ENCODE data around the gene OGDH. TPM values are rescaled to one million over a fixed set of nuclear protein-coding genes. Genes with fewer than 3 reads are reported as not detected.

The OGDH gene
- total and polyA plus RNA-seq, 2 of the 4 experiments (the other 2 are of a cell fraction) = 47.4 to 56.5 TPM

- Histone ChIP-seq H3K4me2 (ENCODE audit: low read depth, low read length) (no peak overlapping the region), H4K5ac (ENCODE audit: low read depth, low read length) (no peak overlapping the region), H3K23ac (ENCODE audit: low read depth, low read length) (0 out of 2 replicates have a peak overlapping the region, but pooled peaks have one; percentile 34), H3K56ac (ENCODE audit: extremely low read depth, insufficient read depth, low read length) (no peak overlapping the region; the same call in 1 of the 2 replicates), H3K9me1 (ENCODE audit: insufficient read depth, low read length) (peaks cover 11% of the 10 kb centered on the region), H3K4ac (ENCODE audit: low read depth, low read length) (no peak overlapping the region), H2AK9ac (replicated peaks; ENCODE audit: low read depth, low read length, poor library complexity) (no peak overlapping the region), H3K4me3 (ENCODE audit: insufficient read depth, low read depth, low read length) (no peak overlapping the region), H2AK5ac (ENCODE audit: low read depth, low read length) (peak overlapping the region; percentile 72), H2BK120ac (ENCODE audit: low read depth, low read length) (no peak overlapping the region), H2BK5ac (ENCODE audit: low read depth, low read length, poor library complexity, severe bottlenecking) (no peak overlapping the region), H3K9ac (ENCODE audit: low read depth, low read length) (no peak overlapping the region), H3K36me3 (ENCODE audit: control insufficient read depth, insufficient read depth, low read length) (peaks cover 24% of the 10 kb centered on the region), H4K91ac (ENCODE audit: insufficient read depth, low read depth, low read length) (no peak overlapping the region), H3K4me1 (ENCODE audit: control insufficient read depth, insufficient read depth, low read length) (peaks cover 3% of the 10 kb centered on the region), H2AFZ (replicated peaks; ENCODE audit: low read length, poor library complexity) (no peak overlapping the region), H2BK20ac (ENCODE audit: low read depth, low read length) (no peak overlapping the region), H3K18ac (ENCODE audit: low read depth, low read length) (no peak overlapping the region), H3K14ac (replicated peaks; ENCODE audit: low read depth, low read length) (peak overlapping the region; percentile 20; the same call in 1 of the 2 replicates), H4K8ac (ENCODE audit: low read depth in 2 of 2, low read length in 2 of 2) (no peak overlapping the region), H3K27ac (ENCODE audit: insufficient read depth, low read length) (no peak overlapping the region), H3K79me1 (ENCODE audit: low read depth in 1 of 2, low read length in 2 of 2) (no peaks in the 10 kb centered on the region), H3K27me3 (ENCODE audit: control insufficient read depth, insufficient read depth, low read length) (no peaks in the 10 kb centered on the region), H4K20me1 (ENCODE audit: insufficient read depth, low read length) (no peaks in the 10 kb centered on the region), H3K9me3 (ENCODE audit: control insufficient read depth, insufficient read depth, low read length) (no peaks in the 10 kb centered on the region), H2BK15ac (ENCODE audit: low read depth, low read length) (no peak overlapping the region)
- CTCF ChIA-PET = no interaction called here
- no peak for TF ChIP-seq ELK1 (IDR thresholded peaks at IDR 0.05; ENCODE audit: borderline replicate concordance, low read depth, low read length)
- TF ChIP-seq CTCF (conservative IDR thresholded peaks at IDR 0.05; ENCODE audit: low read depth, low read length) = no peak
- no peak for TF ChIP-seq RAD21 (IDR thresholded peaks at IDR 0.05; ENCODE audit: low read length)
- no peak for TF ChIP-seq MXI1 (IDR thresholded peaks at IDR 0.05; ENCODE audit: borderline replicate concordance, low read depth, low read length)
- no peak for TF ChIP-seq SMC3 (IDR thresholded peaks at IDR 0.05; ENCODE audit: low read depth, low read length)
- TF ChIP-seq CEBPB (IDR thresholded peaks at IDR 0.05; ENCODE audit: low read depth, low read length) = no peak
- no peak for TF ChIP-seq POLR2A (IDR thresholded peaks at IDR 0.05; ENCODE audit: low read depth, low read length)
- no peak for TF ChIP-seq MAZ (IDR thresholded peaks at IDR 0.05; ENCODE audit: borderline replicate concordance, low read depth, low read length)
- TF ChIP-seq RCOR1 (IDR thresholded peaks at IDR 0.05; ENCODE audit: insufficient replicate concordance, low read length) = no peak
- no peak for TF ChIP-seq RFX5 (IDR thresholded peaks at IDR 0.05; ENCODE audit: low read depth, low read length)
- TF ChIP-seq USF2 (IDR thresholded peaks at IDR 0.05; ENCODE audit: low read depth, low read length) = no peak
- TF ChIP-seq FOS (IDR thresholded peaks at IDR 0.05; ENCODE audit: low read depth, low read length) = no peak
- no peak for TF ChIP-seq MAFK (IDR thresholded peaks at IDR 0.05; ENCODE audit: low read depth, low read length)
- TF ChIP-seq NFE2L2 (IDR thresholded peaks at IDR 0.05; ENCODE audit: low read depth, low read length) = no peak
- POLR2A ChIA-PET (ENCODE audit: unreplicated experiment) = no interaction called here
- 96% methylated on average over 3 of the region's 5 CpGs; no CpG with 5 or more reads in 1 of the 2 experiments for WGBS, 2 experiments (ENCODE audit: extremely low coverage in 2 of 2, insufficient read length in 1 of 2)
- dilution Hi-C loops (cut with HindIII; ENCODE audit: low sequenced_read_pairs, unreplicated experiment) = no loop called here
- in situ Hi-C loops (cut with MboI; ENCODE audit: low sequenced_read_pairs) = no loop called here
- ATAC-seq (ENCODE audit: low read depth) = no peak
- intact Hi-C loops (cut with micrococcal nuclease) = no loop called here
- BruUV-seq (replicated peaks) = no TSS peak
- DNase-seq = no peak
Observed at GRCh38 chr7:44711528-44711927, 105.1 kb downstream of the OGDH start.

All from IMR-90 (cell line).